GM12874 (cell line): ENCODE measurements around the gene MAN1B1.

Experiments
- TF ChIP-seq, protein P1 (sequence below): IDR thresholded peaks from 2 replicates; pipeline ENCODE4 v1.5.1; 2011; ENCODE audit warnings: low read depth, mild to moderate bottlenecking, control low read depth, low read length, moderate library complexity; ENCODE audit not compliant: insufficient read depth

The MAN1B1 gene

DNA sequence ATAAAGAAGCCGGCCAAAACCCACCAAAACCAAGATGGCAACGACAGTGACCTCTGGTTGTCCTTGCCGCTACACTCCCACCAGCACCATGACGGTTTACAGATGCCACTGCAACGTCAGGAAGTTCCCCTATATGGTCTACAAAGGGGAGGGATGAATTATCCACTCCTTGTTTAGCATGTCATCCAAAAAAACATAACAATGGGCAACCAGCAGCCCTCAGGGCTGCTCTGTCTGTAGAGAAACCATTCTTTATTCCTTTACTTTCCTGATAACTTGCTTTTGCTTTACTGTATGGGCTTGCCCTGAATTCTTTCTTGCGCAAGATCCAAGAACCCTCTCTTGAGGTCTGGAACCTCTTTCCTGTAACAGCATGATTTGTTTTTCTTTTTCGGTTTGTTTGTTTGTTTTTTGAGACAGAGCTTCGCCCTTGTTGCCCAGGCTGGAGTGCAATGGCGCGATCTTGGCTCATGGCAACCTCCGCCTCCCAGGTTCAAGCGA, 11.5 kb upstream of the MAN1B1 start:
- TF ChIP-seq, protein P1, sequence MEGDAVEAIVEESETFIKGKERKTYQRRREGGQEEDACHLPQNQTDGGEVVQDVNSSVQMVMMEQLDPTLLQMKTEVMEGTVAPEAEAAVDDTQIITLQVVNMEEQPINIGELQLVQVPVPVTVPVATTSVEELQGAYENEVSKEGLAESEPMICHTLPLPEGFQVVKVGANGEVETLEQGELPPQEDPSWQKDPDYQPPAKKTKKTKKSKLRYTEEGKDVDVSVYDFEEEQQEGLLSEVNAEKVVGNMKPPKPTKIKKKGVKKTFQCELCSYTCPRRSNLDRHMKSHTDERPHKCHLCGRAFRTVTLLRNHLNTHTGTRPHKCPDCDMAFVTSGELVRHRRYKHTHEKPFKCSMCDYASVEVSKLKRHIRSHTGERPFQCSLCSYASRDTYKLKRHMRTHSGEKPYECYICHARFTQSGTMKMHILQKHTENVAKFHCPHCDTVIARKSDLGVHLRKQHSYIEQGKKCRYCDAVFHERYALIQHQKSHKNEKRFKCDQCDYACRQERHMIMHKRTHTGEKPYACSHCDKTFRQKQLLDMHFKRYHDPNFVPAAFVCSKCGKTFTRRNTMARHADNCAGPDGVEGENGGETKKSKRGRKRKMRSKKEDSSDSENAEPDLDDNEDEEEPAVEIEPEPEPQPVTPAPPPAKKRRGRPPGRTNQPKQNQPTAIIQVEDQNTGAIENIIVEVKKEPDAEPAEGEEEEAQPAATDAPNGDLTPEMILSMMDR, result no peak

DNA sequence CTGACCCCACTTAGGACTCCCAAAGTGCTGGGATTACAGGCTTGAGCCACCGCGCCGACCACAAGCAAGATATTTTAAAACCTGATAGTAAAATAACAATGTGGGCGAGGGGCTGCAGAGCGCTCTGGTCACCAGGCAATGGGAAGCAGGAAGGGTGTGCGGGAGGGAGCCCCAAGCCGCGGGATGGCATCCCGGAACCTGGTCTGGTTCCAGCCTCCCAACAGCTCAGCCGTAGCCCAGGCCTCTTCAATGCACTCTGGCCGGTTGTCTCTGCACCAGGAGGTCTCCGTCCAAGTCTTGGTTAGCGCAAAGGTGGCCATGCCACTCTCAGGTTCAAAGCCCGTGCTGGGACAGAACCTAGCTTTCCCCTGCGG, 10.2 kb upstream of the MAN1B1 start:
- TF ChIP-seq, protein P1, result no peak

DNA sequence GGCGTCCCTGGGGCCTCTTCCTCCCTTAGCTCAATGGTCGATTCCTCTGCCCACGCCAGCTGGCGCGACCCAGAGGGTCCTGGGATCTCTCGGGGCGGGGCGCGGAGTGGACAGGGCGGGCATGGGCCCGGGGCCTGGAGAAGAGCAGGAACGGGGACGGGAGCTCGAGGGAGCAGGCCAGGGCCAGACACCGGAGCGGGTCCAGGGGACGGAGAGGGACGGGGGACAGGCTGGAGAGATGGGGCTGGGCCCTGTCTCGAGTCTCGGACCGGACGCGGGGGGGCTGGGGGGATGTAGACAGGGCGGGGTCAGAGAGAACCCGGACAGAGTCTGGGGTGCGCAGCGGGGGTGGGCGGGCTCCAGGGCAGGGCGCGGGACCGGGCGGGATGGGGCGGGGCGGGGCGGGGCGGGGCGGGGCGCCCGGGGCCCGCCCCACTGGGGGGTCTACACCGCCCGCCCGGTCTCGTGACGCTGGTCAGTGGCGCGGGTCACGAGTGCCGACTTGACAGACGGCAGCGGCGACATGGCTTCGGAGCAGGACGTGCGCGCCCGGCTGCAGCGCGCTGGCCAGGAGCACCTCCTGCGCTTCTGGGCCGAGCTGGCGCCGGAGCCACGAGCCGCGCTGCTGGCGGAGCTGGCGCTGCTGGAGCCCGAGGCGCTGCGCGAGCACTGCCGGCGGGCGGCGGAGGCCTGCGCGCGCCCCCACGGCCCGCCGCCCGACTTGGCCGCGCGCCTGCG, 9.6 kb upstream of the MAN1B1 start, which contains the start of gene UAP1L1:
UAP1L1 (plus strand) TSS at position 508 of the 738 bp plus-strand sequence; CDS start at position 524, 16 bp downstream.
- TF ChIP-seq, protein P1, result no peak

DNA sequence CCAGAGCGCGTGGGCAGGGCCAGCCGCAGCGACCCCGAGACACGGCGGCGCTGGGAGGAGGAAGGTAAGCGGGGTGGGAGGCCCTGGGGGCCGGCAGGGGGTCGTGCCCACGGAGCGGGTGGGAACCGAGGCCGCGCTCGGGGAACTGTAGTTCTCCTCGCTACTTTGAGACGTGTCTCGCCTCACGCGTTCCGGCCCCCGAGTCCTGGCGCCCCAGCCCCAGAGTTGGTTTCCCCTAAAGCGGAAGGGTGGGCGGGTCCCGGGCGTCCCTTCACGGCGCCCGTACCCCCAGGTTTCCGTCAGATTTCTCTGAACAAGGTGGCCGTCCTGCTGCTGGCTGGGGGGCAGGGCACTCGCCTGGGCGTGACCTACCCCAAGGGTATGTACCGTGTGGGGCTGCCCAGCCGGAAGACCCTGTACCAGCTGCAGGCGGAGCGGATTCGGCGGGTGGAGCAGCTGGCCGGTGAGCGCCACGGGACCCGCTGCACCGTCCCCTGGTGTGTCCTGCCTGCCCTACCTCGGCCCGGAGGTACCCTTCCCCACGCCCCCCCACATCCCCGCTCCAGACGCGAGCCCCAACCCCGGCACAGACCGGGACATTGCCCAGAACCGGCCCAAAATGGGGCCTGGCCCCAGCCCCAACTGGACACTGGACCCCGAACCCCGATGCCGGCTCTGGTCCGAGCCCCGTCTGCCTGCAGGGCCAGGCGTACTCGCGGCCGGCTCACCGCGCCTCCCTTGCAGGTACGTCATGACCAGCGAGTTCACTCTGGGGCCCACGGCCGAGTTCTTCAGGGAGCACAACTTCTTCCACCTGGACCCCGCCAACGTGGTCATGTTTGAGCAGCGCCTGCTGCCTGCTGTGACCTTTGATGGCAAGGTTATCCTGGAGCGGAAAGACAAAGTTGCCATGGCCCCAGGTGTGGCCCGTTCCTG, 8.8 kb upstream of the MAN1B1 start:
- TF ChIP-seq, protein P1, result no peak

DNA sequence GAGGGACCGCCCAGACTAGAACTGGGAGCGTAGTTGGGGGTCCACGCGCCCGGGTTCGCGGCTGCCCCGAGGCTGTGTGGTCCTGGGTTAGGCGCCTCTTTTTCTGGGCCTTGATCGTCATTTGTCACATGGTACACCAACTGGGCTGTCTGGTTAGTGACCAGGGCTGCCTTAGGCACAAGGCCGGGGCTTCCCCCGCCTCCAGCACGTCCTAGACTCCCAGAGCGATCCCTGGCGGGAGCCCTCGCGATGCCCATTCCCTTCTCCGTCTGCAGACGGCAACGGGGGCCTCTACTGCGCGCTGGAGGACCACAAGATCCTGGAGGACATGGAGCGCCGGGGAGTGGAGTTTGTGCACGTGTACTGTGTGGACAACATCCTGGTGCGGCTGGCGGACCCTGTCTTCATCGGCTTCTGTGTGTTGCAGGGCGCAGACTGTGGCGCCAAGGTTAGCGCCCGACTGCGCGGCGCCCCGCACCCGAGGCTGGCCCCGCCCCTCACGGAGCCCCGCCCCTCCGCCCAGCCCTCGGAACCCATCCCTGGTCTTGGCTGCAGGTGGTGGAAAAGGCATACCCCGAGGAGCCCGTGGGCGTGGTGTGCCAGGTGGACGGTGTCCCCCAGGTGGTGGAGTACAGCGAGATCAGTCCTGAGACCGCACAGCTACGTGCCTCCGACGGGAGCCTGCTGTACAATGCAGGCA, 7.9 kb upstream of the MAN1B1 start:
- TF ChIP-seq, protein P1, result no peak

DNA sequence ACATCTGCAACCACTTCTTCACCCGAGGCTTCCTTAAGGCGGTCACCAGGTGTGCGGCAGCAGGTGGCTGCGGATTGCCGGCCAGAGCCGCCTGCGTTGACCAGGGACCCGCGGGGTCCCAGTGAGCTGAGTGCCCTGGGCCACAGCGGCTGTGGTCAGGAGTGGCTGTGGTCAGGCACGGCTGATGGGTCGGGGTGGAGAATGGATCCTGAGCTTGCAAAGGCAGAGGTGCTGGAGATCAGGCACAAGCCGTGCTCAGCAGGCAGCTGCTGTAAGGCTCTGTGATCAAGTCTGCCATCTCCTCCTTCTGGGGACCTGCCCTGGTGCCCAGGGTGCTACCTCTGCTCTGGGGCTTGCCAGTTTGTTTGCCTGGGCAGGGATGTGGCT, 7.4 kb upstream of the MAN1B1 start:
- TF ChIP-seq, protein P1, result no peak
